ENCODE results near the gene ADCY10.
"Not testable (repeated sequence)": the region's sequence is repeated elsewhere in the genome, so short reads cannot be mapped to it uniquely, and the experiment has no call there.

Gene ADCY10

DNA sequence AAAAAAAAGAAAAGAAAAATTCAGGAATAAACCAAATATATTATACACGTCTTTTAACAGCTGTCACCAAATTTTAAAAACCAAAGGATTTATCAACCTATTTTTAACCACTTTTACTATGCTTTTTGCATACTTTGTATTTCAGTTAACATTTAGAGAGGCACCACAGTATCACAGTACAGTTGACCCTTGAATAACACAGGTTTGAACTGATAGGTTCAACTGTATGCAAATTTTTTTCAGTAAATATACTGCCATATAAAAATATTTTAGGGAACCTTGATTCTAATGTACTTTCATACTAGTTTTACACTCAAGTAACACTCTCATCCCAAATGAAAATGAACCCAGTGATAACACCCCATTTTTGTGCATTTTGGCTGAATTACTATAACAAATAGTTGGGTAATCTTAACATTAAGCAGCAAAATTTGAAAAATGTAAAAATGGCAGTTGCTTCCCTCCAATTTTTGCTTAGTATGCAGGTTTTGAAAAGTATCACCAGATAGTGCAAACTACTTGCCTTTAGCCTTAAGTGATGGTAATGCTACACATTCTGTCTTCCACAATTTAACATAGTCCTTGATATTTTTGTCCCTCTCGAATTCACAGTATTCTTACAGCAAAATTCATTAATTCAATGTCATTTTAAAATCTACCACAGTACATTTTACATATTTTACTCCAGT lies 10.8 kb upstream of the ADCY10 start:
- DNase-seq (ENCODE audit: low read depth): no peak

DNA sequence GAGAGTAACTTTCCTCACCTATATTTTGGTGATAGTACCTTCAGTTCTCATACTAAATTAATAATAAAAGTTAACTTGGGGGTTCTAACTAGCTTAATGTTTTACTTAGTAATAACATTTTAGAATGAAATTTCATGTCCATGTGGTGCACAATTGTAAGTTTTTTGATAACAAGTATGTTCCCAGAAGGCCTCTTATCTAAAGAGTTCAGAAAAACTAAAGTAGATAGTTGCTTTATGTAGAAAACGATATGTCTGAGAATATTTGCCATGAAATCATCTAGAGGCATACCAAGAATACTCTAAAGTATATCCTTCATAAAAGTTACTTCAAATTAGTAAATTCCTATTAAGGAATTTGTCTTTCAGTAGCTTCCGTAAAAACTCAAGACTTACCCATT lies 10.2 kb upstream of the ADCY10 start:
- no peak for DNase-seq (ENCODE audit: low read depth)

DNA sequence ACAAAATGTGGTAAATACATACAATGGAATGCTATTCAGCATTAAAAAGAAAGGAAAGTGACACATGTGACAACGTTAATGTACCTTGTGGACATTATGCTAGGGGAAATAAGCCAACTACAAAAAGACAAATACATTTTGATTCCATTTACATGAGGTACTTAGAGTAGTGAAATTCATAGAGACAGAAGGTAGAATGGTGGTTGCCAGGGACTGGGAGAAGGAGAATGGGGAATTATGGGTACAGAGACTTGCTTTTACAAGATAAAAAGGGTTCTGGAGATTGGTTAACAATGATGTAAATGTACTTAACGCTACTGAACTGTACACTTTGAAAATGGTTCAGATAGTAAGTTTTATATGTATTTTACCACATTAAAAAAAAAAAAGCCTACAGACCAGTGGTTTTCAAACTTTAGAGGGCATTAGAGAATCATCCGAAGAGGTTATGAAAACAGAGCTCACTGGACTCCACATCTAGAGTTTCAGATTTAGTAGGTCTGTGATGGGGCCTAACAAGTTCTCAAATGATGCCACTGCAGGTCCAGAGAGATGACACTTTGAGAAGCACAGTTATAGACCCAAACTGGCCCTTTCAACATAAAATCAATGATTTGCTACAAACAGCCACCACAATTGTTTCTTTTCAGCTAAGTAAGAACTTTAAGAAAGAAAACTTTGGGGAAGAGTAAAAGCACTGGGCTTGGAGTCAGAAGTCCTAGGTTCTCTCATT lies 9.6 kb upstream of the ADCY10 start:
- DNase-seq (ENCODE audit: low read depth): no peak

DNA sequence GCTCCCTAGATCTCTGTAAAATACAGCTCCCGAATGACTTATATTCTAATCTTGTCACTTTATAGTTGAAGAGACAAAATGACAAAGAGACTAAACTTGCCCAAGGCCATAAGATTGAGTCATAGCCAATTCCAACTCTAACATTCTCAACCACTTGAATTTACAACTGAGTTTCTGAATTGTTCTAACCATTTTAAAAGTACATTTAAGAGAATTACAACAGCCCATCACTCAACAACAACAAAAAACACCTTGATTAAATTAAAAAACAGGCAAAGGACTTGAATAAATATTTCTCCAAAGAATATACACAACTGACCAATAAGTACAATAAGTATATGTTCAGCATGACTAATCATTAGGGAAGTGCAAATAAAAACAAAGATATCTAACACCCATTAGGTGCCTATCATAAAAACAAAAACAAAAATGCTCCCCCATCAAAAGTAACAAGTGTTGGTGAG lies 8.7 kb upstream of the ADCY10 start:
- no peak for DNase-seq (ENCODE audit: low read depth)

DNA sequence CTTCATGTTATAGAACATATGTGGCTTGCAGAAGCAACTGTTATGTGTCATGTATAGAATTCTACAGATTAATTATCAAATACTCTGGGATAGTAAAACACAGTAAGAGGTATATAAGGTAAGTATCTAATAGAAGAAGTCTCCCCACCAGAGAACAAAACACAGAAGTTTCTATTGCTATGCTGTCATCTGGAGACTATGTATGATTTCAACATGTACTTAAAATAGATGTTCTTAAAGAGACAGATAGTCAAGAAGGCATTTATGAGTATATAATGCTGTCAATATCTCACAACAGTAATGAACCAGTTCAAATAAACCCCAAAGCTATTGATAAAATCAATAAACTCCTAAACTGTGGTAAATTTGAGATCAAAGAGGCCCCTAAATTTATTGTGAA lies 8.1 kb upstream of the ADCY10 start:
- DNase-seq (ENCODE audit: low read depth): no peak

DNA sequence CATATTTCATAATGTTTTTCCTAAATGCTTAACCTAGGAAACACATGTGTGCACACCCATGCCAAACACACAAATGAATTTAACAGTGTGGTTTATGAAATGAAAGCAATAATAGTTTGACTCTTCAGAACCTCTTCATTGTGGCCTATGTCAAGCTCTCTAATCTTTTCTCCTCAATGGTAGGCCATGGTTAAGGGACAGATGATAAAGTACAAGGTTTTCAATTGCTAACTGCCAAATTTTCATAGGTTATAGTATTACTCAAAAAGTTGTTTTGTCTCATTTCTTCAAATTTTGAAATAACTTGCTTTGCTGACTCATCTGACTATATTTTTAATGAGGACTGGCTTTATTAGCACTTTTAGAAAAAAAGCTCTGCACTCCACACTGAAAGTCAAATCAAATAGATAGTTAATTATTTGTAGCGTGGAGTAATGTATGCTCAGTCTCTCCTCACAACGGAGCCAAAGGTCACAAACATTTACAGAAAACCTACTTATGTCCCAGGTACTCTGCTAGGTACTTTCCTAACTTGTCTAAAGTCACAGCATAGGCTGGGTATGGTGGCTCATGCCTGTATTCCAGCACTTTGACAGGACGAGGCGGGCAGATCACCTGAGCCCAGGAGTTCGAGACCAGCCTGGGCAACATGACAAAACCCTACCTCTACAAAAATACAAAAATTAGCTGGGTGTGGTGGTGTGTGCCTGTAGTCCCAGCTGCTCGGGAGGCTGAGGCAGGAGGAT lies 3.0 kb upstream of the ADCY10 start:
- DNase-seq (ENCODE audit: low read depth): no peak

DNA sequence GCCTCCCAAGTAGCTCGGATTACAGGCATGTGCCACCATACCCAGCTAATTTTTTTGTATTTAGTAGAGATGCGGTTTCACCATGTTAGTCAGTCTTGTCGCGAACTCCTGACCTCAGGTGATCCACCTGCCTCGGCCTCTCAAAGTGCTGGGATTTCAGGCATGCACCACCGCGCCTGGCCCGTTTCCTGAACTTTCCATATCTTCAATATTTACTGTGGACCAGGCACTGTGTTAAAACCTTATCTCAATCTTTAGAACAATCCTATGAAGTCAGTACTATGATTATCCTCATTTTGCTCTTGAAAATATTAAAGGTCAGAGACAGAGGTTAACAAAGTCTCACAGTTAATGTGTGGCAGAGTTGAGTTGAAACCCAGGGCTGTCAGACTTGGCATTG lies 1.6 kb upstream of the ADCY10 start:
- DNase-seq (ENCODE audit: low read depth): no peak

DNA sequence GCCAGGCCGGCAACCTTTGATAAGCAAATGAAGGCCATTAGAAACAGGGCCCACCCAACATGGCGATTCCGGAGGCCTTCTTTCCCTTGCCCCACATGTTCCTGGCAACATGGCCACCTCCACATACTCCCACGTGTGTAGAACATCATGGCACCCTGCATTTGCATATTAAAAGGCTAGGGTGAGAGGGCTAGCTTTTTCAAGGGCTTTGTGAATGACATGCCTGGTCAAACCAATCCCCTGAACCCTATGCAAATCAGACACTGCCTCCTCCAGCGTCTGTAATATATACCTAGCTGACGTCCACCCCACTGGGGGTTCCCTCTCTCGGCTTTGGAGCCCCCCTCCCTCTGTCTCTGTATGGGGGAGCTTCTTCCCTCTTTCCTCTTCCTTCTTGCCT lies 1.6 kb downstream of the ADCY10 start:
- no peak for DNase-seq (ENCODE audit: low read depth)

DNA sequence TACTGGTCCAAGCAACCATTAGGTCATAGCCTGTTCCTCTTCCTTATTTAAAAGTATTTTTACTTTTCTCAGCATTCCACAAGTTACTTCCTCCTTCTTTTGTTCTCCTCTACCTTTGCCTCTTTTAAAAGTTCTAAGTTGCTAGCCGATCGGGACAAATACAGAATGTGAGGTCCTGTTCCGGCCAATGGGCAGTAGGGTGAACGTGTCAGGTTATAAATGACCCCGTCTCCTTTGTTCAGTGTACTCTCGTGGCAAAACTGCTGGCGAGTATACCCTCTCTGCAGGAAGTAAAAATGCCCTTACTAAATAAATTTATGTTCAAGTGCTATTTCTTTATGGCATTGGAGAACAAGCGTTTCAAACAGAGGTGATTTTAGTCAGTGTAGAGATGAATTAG lies 2.5 kb downstream of the ADCY10 start:
- DNase-seq (ENCODE audit: low read depth): no peak

DNA sequence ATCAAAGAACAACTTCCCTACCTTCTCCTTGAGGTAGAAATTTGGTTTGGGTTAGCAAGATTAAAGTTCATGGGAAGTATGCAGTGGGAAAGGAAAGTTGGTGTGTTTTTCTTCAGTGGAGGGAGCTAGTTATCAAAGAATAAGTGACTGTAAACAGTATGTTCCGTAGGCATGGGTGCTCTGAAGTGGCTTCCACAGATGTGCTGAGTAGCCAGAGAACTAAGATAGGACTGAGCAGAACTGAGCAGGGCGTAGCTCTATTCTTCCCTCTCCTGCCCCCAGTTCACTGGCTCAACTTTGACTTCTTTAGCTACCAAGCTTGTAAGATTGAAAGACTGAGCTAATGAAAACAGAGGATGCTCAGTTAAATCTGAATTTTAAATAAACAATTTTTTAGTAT lies 3.4 kb downstream of the ADCY10 start:
- DNase-seq (ENCODE audit: low read depth): no peak

DNA sequence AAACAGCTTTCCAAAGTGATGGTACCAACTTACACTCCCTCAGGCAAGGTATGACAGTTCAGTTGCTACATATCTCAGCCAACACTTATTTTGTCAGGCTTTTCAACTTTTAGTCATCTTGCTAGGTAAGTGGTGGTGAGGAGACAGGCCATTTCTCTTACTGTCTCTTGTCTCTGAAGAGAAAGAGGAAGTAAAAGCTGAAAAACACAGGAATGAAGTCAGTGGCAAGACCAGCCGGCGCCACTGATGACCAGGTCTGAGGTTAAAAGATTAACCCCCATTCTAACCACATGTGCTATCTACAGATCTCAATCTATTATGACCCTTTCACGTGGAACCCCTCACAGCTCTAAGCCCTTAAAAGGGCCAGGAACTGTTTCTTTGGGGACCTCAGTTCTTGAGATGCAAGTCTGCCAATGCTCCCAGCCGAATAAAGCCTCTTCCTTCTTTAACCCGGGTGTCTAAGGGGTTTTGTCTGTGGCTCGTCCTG lies 4.2 kb downstream of the ADCY10 start:
- DNase-seq (ENCODE audit: low read depth): no peak

DNA sequence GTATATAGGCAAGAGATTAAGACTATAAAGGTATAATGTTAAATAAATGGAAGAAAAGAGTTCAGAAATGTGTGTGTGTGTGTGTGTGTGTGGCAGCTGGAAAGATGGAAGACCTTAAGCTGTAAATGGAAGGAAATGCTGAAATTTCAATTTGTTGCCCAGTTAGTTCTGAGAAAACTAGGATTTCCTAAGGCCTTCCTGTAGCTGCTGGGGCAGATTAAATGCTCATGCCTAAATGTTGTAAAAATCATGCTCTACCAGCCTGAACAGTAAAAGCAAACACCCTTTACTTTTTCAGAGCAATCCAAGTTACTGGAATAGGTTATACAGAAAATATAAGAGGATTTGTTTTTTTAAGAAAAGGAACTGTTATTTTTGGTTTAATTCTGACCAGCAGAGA lies 8.3 kb downstream of the ADCY10 start:
- DNase-seq (ENCODE audit: low read depth): no peak

DNA sequence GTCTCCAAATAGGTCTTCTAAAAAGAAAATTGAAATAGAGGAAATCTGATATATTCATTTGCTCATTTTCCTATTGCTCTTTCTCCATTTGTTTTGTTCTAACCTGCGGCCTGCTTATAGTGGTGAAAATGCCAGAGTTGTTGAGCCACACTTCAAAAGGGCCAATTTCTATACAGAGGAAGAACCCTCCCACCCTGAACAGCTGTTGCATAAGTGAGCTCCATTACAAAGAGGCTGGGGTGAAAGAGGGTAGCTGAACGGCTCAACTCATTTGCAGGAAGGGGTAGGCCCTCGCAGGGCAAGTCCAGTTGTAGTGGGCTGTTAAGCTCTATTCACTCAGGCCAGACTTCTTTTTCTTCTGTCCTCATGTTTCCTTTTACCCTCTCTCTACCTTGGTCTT lies 8.8 kb downstream of the ADCY10 start:
- DNase-seq (ENCODE audit: low read depth): no peak

DNA sequence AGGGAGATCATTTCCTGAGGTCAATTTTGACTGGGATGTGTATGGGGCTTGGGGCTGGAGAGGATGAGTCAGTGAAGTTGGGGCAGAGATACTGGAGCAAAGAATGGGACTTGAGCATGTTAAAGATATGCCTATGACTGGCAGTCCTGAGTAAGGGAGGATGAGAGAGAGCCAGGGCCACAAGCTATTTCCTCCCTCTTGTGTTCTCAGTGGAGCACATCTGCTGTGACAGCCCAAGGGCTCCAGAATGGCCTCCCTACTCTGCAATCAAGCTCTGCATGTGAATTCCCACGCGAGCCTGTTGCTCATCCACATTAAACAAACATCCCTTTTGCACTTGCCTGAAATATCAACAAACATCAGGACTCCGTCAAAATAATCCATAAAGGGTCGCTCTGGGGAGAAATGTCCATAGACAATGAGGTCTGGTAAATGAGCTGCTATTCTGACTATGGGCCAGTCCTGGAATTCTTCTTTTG lies 9.2 kb downstream of the ADCY10 start:
- no peak for DNase-seq (ENCODE audit: low read depth)

DNA sequence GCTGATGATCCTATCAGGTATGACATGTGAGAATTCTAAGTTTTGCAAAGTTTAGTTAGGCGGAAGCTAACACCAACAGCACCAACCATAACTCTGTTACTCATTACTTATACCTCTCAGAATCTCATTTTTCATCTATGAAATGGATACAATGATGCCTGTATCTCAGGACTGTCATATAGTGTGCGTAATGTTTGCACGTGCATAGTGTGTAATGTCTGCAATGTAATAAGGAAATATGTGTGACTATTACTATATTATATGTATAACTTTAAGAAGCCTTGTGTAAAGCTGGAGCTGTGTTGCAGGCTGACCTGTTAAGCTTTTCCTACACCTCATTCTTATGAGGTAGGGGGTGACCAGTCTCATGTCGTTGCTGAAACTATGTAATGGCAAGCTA lies 13.0 kb downstream of the ADCY10 start:
- DNase-seq (ENCODE audit: low read depth): no peak

DNA sequence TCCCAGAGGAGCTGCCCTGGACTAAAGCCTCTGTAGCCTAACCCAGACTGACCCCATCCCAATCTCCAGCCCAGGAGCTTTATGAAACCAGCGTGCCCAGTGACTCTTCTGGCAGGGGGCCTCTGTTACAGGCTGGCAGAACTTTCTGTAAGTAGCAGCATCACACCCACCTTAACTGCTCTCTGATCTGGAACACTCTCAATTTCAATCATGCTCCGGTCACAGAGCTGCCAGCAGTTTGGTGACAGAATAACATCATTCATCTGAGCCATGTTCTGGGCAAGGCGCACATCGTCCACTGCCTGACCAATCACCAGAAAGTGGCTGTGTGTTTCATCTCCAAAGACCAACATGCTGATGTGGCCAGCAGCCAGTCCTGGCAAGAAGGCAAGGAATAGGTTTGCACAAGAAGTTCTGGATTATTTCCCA lies 14.7 kb downstream of the ADCY10 start:
- no peak for DNase-seq (ENCODE audit: low read depth)

DNA sequence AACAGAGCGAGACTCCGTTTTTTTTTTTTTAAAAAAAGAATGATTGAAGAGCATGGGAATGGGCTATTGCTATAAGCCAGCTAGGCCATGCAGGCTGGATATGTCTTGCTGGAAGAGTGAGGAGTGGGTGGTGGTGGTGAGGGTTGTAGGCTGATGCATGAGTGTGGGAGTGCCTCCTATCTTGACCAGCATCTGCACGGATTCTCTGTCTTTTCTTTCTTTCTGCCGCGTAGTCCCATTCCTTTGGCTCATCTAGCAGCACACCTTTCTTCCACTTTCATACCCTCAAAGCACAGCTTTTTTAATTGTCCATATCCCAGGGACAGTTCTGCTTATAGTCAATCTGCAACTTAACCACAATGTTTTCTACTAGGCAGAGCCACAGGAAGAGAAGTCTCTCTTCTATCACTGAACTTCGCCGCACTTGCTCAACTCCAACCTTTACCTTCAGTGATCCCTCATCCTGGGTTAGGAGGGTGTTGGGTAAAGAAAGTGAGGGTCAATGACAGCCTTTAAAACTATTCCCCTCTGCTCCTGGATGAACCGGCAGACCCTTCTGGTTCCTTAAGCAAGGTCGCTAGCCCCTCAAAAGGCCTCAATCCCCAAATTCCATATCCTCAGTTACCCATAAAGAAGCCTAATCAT lies 15.2 kb downstream of the ADCY10 start:
- DNase-seq (ENCODE audit: low read depth): no peak

DNA sequence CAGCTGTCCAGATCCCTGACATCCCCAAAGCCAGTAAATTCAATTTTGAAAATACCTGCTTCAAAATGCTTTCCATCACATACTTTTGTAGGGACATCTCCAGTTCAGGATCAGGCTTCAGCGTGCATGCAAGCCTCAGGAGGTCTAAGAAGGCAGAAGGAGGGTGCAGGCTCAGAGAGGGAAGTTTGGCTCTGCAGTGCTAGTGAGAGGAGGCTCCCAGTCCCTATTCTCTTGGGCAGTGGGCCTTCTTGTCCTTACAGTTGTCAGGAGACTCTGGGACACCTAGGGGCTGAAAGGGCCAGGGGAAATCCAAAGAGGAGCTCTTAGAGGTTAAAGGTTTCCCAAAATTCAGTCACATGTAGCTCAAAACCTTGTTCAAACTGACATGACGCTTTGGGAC lies 20.1 kb downstream of the ADCY10 start:
- DNase-seq (ENCODE audit: low read depth): no peak

DNA sequence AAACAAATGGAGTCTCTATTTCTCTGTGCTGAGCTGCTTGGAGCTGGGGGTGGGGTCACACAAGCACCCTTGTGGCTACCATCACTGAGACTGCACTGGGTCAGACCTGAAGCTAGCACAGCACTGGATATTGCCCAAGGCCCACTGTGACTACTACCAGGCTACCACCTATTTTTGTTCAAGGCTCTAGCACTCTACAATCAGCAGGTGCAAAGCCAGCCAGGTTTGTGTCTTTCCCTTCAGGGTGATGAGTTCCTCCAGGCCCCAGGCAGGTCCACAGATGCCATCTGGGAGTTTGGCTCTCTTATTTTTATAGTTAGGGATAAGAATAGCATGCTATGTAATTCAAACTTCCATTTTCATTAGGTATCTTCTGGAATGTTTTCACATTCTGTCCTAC lies 23.5 kb downstream of the ADCY10 start:
- DNase-seq (ENCODE audit: low read depth): no peak

DNA sequence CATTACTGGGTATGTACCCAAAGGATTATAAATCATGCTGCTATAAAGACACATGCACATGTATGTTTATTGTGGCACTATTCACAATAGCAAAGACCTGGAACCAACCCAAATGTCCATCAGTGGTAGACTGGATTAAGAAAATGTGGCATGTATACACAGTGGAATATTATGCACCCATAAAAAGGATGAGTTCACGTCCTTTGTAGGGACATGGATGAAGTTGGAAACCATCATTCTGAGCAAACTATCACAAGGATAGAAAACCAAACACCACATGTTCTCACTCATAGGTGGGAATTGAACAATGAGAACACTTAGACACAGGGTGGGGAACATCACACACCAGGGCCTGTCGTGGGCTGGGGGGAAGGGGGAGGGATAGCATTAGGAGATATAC lies 26.7 kb downstream of the ADCY10 start:
- DNase-seq (ENCODE audit: low read depth): not testable (repeated sequence)

DNA sequence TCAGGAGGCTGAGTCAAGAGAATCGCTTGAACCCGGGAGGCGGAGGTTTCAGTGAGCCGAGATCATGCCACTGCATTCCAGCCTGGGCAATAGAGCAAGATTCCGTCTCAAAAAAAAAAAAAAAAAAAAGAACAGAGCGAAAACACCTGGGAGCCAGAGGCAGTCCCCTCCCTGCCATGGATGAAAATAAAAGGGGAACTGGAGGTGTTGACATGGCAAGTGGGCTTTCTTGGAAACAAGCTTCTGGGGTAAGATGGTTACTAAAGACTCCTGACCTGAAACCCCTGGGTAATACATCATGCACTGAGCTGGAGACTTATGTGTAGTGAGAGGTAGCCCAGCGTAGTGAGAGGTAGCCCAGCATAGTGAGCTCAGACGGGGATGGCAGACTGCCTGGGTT lies 31.6 kb downstream of the ADCY10 start:
- no peak for DNase-seq (ENCODE audit: low read depth)

DNA sequence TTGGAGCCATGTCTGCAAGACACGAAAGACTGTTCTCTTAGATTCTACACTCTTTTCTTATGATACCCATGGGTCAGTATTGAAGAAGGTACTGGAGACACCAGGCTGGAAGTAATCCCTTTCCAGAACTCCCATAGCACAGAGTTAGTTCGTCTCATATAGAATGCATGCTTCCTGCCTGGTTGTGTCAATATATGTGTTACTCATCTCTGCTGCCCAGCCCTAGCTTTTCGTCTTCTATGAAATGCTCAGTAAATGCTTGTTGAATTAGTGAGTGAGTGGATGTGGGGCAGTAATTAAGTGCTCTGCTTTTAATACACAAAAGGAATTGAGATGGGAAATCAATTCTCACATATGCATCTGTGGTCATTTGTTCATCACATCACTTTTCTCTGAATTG lies 32.1 kb downstream of the ADCY10 start:
- DNase-seq (ENCODE audit: low read depth): no peak
